Keratinocyte (primary cell): ENCODE results near the gene DENND4C. TPM values are rescaled to one million over a fixed set of nuclear protein-coding genes. Genes with fewer than 3 reads are reported as not detected.

Source experiments
- DNase-seq: peaks from one replicate; pipeline ENCODE4 v3.0.0-alpha.2; 2011; ENCODE audit warnings: low read depth, missing footprints, low spot score
- FAIRE-seq: peaks from 2 replicates; lab custom pipeline; 2011; peaks lifted over from hg19 to GRCh38; lab: Jason Lieb, UNC
- H2AFZ ChIP-seq: 2 replicates; pipeline ENCODE4 v1.6.0; 2012; ENCODE audit warnings: low read length, control low read depth, inconsistent platforms; ENCODE audit not compliant: control insufficient read depth
- H3K27ac ChIP-seq: 2 replicates; pipeline ENCODE4 v1.5.1; 2011; ENCODE audit warnings: low read length; ENCODE audit not compliant: control insufficient read depth, insufficient read depth
- H3K27me3 ChIP-seq: 3 replicates; pipeline ENCODE4 v1.6.0; 2011; ENCODE audit warnings: low read length; ENCODE audit not compliant: control insufficient read depth, insufficient read depth; ENCODE audit errors: extremely low read depth
- H3K36me3 ChIP-seq, 2 experiments: 2 replicates in 1 of 2; 3 replicates in 1 of 2; pipeline ENCODE4 v1.5.1; 2011; ENCODE audit warnings: low read length in 2 of 2, mild to moderate bottlenecking in 1 of 2; ENCODE audit not compliant: control insufficient read depth in 2 of 2, insufficient read depth in 2 of 2; ENCODE audit errors: extremely low read depth in 1 of 2
- H3K4me1 ChIP-seq: 3 replicates; pipeline ENCODE4 v1.5.1; 2011; ENCODE audit warnings: low read length; ENCODE audit not compliant: control insufficient read depth, insufficient read depth; ENCODE audit errors: extremely low read depth
- H3K4me2 ChIP-seq: 3 replicates; pipeline ENCODE4 v1.6.0; 2011; ENCODE audit warnings: low read depth, low read length; ENCODE audit not compliant: control insufficient read depth, insufficient read depth; ENCODE audit errors: extremely low read depth
- H3K4me3 ChIP-seq, 3 experiments: fragments of 200-600 bp in 1 of 3; sonication (generic) in 1 of 3; 2 replicates in 2 of 3; 3 replicates in 1 of 3; pipeline ENCODE4 v1.5.1; 2011 to 2016; ENCODE audit warnings: low read length in 3 of 3, mild to moderate bottlenecking in 3 of 3, control low read depth in 2 of 3, inconsistent platforms in 1 of 3, low read depth in 1 of 3, mixed read lengths in 1 of 3, mixed run types in 1 of 3, moderate library complexity in 1 of 3; ENCODE audit not compliant: control insufficient read depth in 2 of 3, insufficient read depth in 2 of 3; ENCODE audit errors: extremely low read depth in 1 of 3
- H3K79me2 ChIP-seq: 2 replicates; pipeline ENCODE4 v1.6.0; 2012; ENCODE audit warnings: low read length; ENCODE audit not compliant: control insufficient read depth, insufficient read depth
- H3K9ac ChIP-seq: 3 replicates; pipeline ENCODE4 v1.6.0; 2011; ENCODE audit warnings: low read length; ENCODE audit not compliant: control insufficient read depth, insufficient read depth; ENCODE audit errors: extremely low read depth
- H3K9me1 ChIP-seq: 3 replicates; pipeline ENCODE4 v1.6.0; 2011; ENCODE audit warnings: low read length; ENCODE audit not compliant: control insufficient read depth, insufficient read depth; ENCODE audit errors: extremely low read depth
- H3K9me3 ChIP-seq: 2 replicates; pipeline ENCODE4 v1.5.1; 2012; ENCODE audit warnings: low read depth, low read length; ENCODE audit not compliant: control insufficient read depth
- H4K20me1 ChIP-seq: 3 replicates; pipeline ENCODE4 v1.6.0; 2011; ENCODE audit warnings: low read length; ENCODE audit not compliant: control insufficient read depth, insufficient read depth; ENCODE audit errors: extremely low read depth
- EZH2 ChIP-seq: IDR thresholded peaks from one replicate; pipeline ENCODE4 v1.6.1; 2012; ENCODE audit warnings: inconsistent platforms, mild to moderate bottlenecking, low read length, moderate library complexity
- dilution Hi-C: fragments of 300-500 bp; cut with MboI; formaldehyde crosslinking; loops from one replicate; pipeline ENCODE4 v1.7.0; 2020; ENCODE audit warnings: low sequenced_read_pairs; ENCODE audit not compliant: extremely low pct_ligation_motif_present
- polyA plus RNA-seq, 5 experiments: library from polyadenylated mRNA; depleted of rRNA in 3 of 5; stranded (reverse) in 3 of 5; stranded (forward) in 1 of 5; unstranded in 1 of 5; fragments of >200 nt; gene quantifications; 1 replicate in 1 of 5; 2 replicates in 3 of 5; 3 replicates in 1 of 5; pipeline versions ENCODE4 v1.2.1 to v1.2.3, GENCODE V29; 2011 to 2012; ENCODE audit warnings: missing spikeins in 2 of 5, low read depth in 1 of 5, low replicate concordance in 1 of 5
- TF ChIP-seq, protein P1 (sequence below), 3 experiments: IDR thresholded peaks in 1 of 3; conservative IDR thresholded peaks in 1 of 3; optimal IDR thresholded peaks in 1 of 3; 2 replicates in 2 of 3; 3 replicates in 1 of 3; pipeline versions ENCODE3 to v1.5.1; 2011; ENCODE audit warnings: low read length in 3 of 3, mild to moderate bottlenecking in 3 of 3, moderate library complexity in 2 of 3, control low read depth in 1 of 3, inconsistent platforms in 1 of 3; ENCODE audit not compliant: insufficient read depth in 2 of 3; ENCODE audit errors: extremely low read depth in 1 of 3

Gene DENND4C
- polyA plus RNA-seq, 1 donor (not counting 4 experiments of a cell fraction or from before 2014, with no cell fraction given) = 25.6 TPM

DNA sequence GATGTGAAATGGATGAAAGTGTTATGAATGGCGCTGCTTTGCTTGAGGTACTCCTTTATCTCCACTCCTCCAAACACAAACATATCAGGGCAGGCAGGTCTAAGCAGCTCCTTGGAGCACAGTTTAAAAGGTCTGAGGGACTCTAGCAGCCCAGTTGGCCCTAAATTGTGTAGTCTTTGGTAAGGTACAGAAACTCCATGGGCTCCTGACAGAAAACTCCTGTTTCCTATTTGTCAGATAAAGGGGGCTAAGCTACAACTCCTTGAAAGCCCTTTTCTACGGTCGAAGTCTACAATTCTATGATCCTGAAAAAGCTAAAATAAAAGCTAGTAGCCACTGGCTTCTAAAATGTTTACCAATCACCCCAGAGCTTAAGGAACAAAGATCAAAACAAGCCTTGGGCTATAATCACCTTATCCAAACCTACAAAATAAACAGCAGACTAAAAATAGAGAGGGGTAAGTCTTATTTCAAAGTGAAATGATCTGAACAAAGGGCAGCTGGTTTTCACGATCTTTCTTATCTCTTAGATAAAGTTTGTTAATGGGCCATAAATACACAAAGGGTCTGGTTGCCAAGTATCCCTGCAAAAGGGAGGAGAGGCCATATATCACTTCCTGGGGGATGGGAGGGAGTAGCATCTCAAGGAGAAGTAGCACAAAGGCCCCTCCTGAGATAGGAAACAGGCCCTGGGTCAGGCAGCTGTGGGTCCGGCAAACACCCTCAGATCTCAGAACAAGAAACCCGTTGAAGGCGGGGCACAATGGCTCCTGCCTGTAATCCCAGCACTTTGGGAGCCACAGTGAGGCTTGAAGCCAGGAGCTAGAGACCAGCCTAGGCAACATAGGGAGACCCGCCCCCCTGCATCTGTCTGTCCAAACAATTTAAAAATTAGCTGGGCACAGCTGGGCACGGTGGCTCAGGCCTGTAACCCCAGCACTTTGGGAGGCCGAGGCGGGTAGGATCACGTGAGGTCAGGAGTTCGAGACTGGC, 28.3 kb upstream of the DENND4C start:
- H3K27ac ChIP-seq = no peak overlapping the region
- no peak for FAIRE-seq
- no peak for DNase-seq
- no peaks in the 10 kb centered on the region for H4K20me1 ChIP-seq
- no peak overlapping the region for H3K4me2 ChIP-seq
- H3K4me1 ChIP-seq = no peaks in the 10 kb centered on the region
- H3K4me3 ChIP-seq = no peak overlapping the region
- H3K79me2 ChIP-seq = no peaks in the 10 kb centered on the region
- H3K27me3 ChIP-seq = no peaks in the 10 kb centered on the region
- TF ChIP-seq, protein P1, sequence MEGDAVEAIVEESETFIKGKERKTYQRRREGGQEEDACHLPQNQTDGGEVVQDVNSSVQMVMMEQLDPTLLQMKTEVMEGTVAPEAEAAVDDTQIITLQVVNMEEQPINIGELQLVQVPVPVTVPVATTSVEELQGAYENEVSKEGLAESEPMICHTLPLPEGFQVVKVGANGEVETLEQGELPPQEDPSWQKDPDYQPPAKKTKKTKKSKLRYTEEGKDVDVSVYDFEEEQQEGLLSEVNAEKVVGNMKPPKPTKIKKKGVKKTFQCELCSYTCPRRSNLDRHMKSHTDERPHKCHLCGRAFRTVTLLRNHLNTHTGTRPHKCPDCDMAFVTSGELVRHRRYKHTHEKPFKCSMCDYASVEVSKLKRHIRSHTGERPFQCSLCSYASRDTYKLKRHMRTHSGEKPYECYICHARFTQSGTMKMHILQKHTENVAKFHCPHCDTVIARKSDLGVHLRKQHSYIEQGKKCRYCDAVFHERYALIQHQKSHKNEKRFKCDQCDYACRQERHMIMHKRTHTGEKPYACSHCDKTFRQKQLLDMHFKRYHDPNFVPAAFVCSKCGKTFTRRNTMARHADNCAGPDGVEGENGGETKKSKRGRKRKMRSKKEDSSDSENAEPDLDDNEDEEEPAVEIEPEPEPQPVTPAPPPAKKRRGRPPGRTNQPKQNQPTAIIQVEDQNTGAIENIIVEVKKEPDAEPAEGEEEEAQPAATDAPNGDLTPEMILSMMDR (optimal IDR thresholded peaks at IDR 0.05 in 1 of 3, IDR thresholded peaks at IDR 0.05 in 1 of 3, conservative IDR thresholded peaks at IDR 0.05 in 1 of 3; ENCODE audit: extremely low read depth in 1 of 3, insufficient read depth in 2 of 3, low read length in 3 of 3) = no peak
- TF ChIP-seq EZH2 = no peak
- H3K9me3 ChIP-seq = no peaks in the 10 kb centered on the region
- dilution Hi-C loops = no loop called here
- H3K9ac ChIP-seq = no peak overlapping the region
- H2AFZ ChIP-seq = no peak overlapping the region
- H3K9me1 ChIP-seq = no peaks in the 10 kb centered on the region
- no peaks in the 10 kb centered on the region for H3K36me3 ChIP-seq

DNA sequence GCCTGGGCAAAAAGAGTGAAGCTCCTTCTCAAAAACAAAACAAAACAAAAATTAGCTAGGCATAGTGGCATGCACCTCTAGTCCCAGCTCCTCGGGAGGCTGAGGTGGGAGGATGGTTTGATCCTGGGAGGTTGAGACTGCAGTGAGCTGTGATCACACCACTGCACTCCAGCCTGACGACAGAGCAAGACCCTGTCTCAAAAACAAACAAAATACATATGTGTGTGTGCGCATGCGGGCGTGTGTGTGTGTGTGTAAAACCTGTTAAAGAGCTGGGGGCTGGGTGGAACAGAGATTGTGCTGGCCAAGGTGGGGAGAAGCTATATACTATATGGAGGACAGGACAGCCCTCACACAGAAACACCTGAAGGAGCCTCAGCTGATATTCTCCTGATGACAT, 27.4 kb upstream of the DENND4C start:
- no peaks in the 10 kb centered on the region for H3K9me1 ChIP-seq
- no peak overlapping the region for H3K4me2 ChIP-seq
- no peak for FAIRE-seq
- no peak for TF ChIP-seq EZH2
- TF ChIP-seq, protein P1 (optimal IDR thresholded peaks at IDR 0.05 in 1 of 3, IDR thresholded peaks at IDR 0.05 in 1 of 3, conservative IDR thresholded peaks at IDR 0.05 in 1 of 3; ENCODE audit: extremely low read depth in 1 of 3, insufficient read depth in 2 of 3, low read length in 3 of 3) = no peak
- dilution Hi-C loops = no loop called here
- H3K4me3 ChIP-seq = no peak overlapping the region
- no peaks in the 10 kb centered on the region for H4K20me1 ChIP-seq
- H3K27ac ChIP-seq = no peak overlapping the region
- H3K9me3 ChIP-seq = no peaks in the 10 kb centered on the region
- peaks cover 1% of the 10 kb centered on the region for H3K4me1 ChIP-seq
- no peaks in the 10 kb centered on the region for H3K27me3 ChIP-seq
- no peak for DNase-seq
- H3K79me2 ChIP-seq = no peaks in the 10 kb centered on the region
- no peak overlapping the region for H2AFZ ChIP-seq
- no peak overlapping the region for H3K9ac ChIP-seq
- no peaks in the 10 kb centered on the region for H3K36me3 ChIP-seq
